Activated CD8-positive, alpha-beta memory T cell treated with anti-CD3 and anti-CD28 coated beads, Interleukin-2, amount 10 ng/mL, durations not matched to agents 7 days and 5 days (primary cell): ENCODE results near the gene EXPH5. TPM values are rescaled to one million over a fixed set of nuclear protein-coding genes. Genes with fewer than 3 reads are reported as not detected.

Experiments used
- ATAC-seq: fragments of 150-1000 bp; cut with Tn5 transposase; one replicate; pipeline ENCODE4 v1.10.0; 2021; ENCODE audit warnings: moderate library complexity
- CTCF ChIA-PET: fragments of 350-600 bp; sonication (Branson Sonifier 250); formaldehyde crosslinking; loops from one replicate; lab custom pipeline; 2021; ENCODE audit warnings: antibody characterized with exemption; lab: Charles Lee
- DNase-seq: peaks from one replicate; pipeline ENCODE4 v3.0.0-alpha.2; 2020
- H3K27ac Mint-ChIP-seq: one replicate; pipeline ENCODE4 v1.8.0; 2021; ENCODE audit warnings: mild to moderate bottlenecking, mixed read lengths
- H3K27me3 Mint-ChIP-seq: one replicate; pipeline ENCODE4 v1.8.0; 2021; ENCODE audit warnings: mixed read lengths
- H3K36me3 Mint-ChIP-seq: one replicate; pipeline ENCODE4 v1.8.0; 2021; ENCODE audit warnings: mild to moderate bottlenecking, mixed read lengths
- H3K4me1 Mint-ChIP-seq: one replicate; pipeline ENCODE4 v1.8.0; 2021; ENCODE audit warnings: mixed read lengths
- H3K4me3 Mint-ChIP-seq: one replicate; pipeline ENCODE4 v1.8.0; 2021; ENCODE audit warnings: mild to moderate bottlenecking, moderate library complexity, mixed read lengths
- H3K9me3 Mint-ChIP-seq: one replicate; pipeline ENCODE4 v1.8.0; 2022; ENCODE audit warnings: low read depth, mixed read lengths
- total RNA-seq, 2 experiments: library from RNA; stranded (reverse); gene quantifications; one replicate each; pipeline ENCODE4 v1.2.3, GENCODE V29; 2021

EXPH5 gene
- total RNA-seq, 2 experiments from 2014 or later, result 0.96 to 1.1 TPM

- ATAC-seq (no peak), DNase-seq (no peak)
- H3K36me3 Mint-ChIP-seq, result peaks cover 60% of the 10 kb centered on the region
- CTCF ChIA-PET, result interaction anchor here (1.0 kb wide), 1 partner anchor 162 kb away, joined by 3 read pairs; no protein-coding TSS in a partner anchor
- no peak overlapping the region for H3K4me3 Mint-ChIP-seq
- no peaks in the 10 kb centered on the region for H3K9me3 Mint-ChIP-seq
- peaks cover 1% of the 10 kb centered on the region for H3K4me1 Mint-ChIP-seq
- no peak overlapping the region for H3K27ac Mint-ChIP-seq
- H3K27me3 Mint-ChIP-seq, result no peaks in the 10 kb centered on the region
Observed at GRCh38 chr11:108486828-108487227, 106.7 kb downstream of the EXPH5 start.

DNA sequence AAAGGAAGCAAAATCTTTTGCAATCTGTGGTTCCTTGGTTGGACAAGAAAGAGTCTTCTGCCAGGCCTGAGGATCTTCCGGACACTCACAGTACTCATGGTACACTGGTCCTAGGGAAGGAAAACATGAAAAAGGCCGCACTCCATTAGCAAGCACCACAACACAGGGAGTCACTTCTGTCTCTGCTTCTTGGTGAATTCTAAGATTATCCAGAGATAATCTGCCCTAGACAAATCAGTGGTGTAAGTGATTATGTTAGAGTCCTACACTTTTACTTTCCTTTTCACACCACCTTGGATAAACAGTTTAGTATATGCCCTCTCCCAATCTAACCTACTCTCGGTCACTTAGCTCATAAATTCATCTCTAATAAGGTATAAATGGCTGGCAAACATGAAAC lies 107.2 kb downstream of the EXPH5 start:
- H3K27me3 Mint-ChIP-seq, result no peaks in the 10 kb centered on the region
- no peak overlapping the region for H3K4me3 Mint-ChIP-seq
- no peak overlapping the region for H3K27ac Mint-ChIP-seq
- no peaks in the 10 kb centered on the region for H3K4me1 Mint-ChIP-seq
- H3K36me3 Mint-ChIP-seq, result peaks cover 64% of the 10 kb centered on the region
- H3K9me3 Mint-ChIP-seq, result no peaks in the 10 kb centered on the region
- CTCF ChIA-PET, result interaction anchor here (0.6 to 1.0 kb wide), 2 partner anchors 162 to 354 kb away, joined by 3 to 4 read pairs; no protein-coding TSS in a partner anchor
- DNase-seq, result no peak
- ATAC-seq, result no peak

- DNase-seq, result no peak
- no peak overlapping the region for H3K4me3 Mint-ChIP-seq
- H3K27me3 Mint-ChIP-seq, result no peaks in the 10 kb centered on the region
- H3K9me3 Mint-ChIP-seq, result no peaks in the 10 kb centered on the region
- CTCF ChIA-PET, result no interaction called here
- ATAC-seq, result no peak
- no peaks in the 10 kb centered on the region for H3K4me1 Mint-ChIP-seq
- no peak overlapping the region for H3K27ac Mint-ChIP-seq
- peaks cover 49% of the 10 kb centered on the region for H3K36me3 Mint-ChIP-seq
Observed at GRCh38 chr11:108483163-108483562, 110.4 kb downstream of the EXPH5 start.

- Mint-ChIP-seq H3K27ac (no peak overlapping the region), H3K36me3 (peaks cover 30% of the 10 kb centered on the region), H3K9me3 (no peaks in the 10 kb centered on the region), H3K4me1 (no peaks in the 10 kb centered on the region), H3K27me3 (no peaks in the 10 kb centered on the region), H3K4me3 (no peak overlapping the region)
- ATAC-seq, result no peak
- no peak for DNase-seq
- CTCF ChIA-PET, result no interaction called here
Observed at GRCh38 chr11:108474664-108475463, 118.7 kb downstream of the EXPH5 start.

DNA sequence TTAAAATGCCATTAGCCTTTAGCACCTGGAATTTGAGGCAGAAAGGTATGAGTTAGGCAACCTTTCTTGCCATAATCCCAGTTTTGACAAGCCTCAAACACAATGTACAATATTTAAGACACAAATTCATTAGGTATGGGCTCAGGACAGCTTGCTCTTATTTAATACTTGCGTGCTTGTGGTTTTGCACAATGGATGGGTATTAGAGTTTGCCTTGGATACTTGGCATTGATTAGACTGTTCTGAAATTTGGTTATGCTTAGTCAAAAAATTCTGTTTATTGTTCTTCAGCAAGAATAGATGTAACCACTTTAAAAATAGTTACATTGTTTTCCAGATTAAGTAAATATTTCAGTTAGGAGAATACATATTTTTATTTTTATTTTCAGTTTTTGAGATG lies 120.9 kb downstream of the EXPH5 start:
- Mint-ChIP-seq H3K4me1 (peaks cover 4% of the 10 kb centered on the region), H3K27me3 (no peaks in the 10 kb centered on the region), H3K27ac (no peak overlapping the region), H3K36me3 (peaks cover 26% of the 10 kb centered on the region), H3K4me3 (no peak overlapping the region), H3K9me3 (no peaks in the 10 kb centered on the region)
- ATAC-seq, result no peak
- DNase-seq, result no peak
- CTCF ChIA-PET, result no interaction called here

DNA sequence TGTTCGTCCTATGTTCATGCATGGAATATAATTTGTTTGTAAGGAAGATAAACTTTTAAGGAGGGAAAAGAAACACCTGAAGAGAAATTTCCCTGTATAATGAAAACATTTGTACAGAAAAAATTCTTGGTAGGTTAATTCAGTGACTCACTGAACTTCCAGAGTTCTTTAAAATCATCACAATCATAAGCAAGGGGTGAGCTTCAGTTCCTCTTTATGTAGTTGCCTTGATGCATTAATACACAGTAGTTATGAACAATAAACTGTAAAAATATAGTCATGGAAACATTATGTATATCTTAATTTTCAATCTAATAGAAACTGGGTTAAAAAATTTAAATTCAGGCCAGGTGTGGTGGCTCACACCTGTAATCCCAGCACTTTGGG lies 125.1 kb downstream of the EXPH5 start:
- no peaks in the 10 kb centered on the region for H3K27me3 Mint-ChIP-seq
- no peak for DNase-seq
- H3K9me3 Mint-ChIP-seq, result no peaks in the 10 kb centered on the region
- no peak for ATAC-seq
- peak overlapping the region; percentile 76 for H3K27ac Mint-ChIP-seq
- H3K4me3 Mint-ChIP-seq, result no peak overlapping the region
- peaks cover 16% of the 10 kb centered on the region for H3K4me1 Mint-ChIP-seq
- CTCF ChIA-PET, result no interaction called here
- H3K36me3 Mint-ChIP-seq, result peaks cover 2% of the 10 kb centered on the region

DNA sequence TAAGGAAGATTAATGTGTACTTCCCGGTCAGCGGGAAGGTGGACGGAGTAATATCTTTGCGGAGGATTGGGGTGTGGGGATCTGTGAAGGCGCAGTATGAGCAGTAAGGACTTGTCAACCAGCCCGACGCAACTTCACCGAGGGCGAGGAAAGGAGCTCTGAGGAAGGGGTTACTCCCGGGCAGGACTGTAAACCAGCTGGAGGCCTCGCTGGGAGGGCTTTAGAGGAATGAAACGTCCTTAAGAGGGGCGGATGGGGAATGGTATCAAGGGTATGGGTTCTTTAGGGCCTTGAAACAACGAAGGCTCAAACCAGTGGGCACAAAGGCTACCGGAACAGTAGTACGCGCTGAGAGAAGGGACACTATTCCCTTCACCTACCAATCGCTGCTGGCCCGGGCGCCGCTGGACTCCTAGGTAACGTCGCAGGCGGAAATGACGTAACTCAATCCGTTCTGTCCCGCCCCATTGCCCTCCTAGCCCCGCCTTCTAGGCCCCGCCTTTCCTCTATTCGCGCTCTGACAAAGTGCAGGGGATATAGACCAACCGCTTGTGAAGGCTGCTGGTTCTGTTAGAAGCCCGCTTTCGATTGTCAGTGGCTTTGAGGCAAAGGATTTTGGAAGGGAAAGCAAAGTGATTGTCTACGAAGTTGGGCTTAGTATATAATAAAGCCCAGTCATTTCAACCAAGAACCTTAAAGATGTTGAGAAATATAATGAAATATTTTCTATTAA lies 126.3 kb downstream of the EXPH5 start, which contains the start of gene C11orf65:
C11orf65 (minus strand) TSS at position 439 of the 733 bp plus-strand sequence. CDS start 5,970 bp downstream, outside the sequence.
- DNase-seq (peak; percentile 97), ATAC-seq (peak; percentile 99)
- CTCF ChIA-PET, result interaction anchor here (1.3 kb wide), 1 partner anchor 27 kb away, joined by 3 read pairs; no protein-coding TSS in a partner anchor
- H3K36me3 Mint-ChIP-seq, result no peaks in the 10 kb centered on the region
- no peaks in the 10 kb centered on the region for H3K9me3 Mint-ChIP-seq
- H3K27ac Mint-ChIP-seq, result peak within 1 kb of the TSS; percentile 97
- peaks cover 16% of the 10 kb centered on the region for H3K4me1 Mint-ChIP-seq
- peak within 1 kb of the TSS; percentile 94 for H3K4me3 Mint-ChIP-seq
- H3K27me3 Mint-ChIP-seq, result no peaks in the 10 kb centered on the region

GRCh38 chr11:108466405-108466804 lies 127.2 kb downstream of the EXPH5 start:
- Mint-ChIP-seq H3K9me3 (no peaks in the 10 kb centered on the region), H3K36me3 (no peaks in the 10 kb centered on the region), H3K4me1 (peaks cover 16% of the 10 kb centered on the region), H3K27ac (peak overlapping the region; percentile 97), H3K27me3 (no peaks in the 10 kb centered on the region), H3K4me3 (peak overlapping the region; percentile 94)
- CTCF ChIA-PET, result interaction anchor here (1.3 kb wide), 1 partner anchor 28 kb away, joined by 3 read pairs; no protein-coding TSS in a partner anchor
- DNase-seq (no peak), ATAC-seq (no peak)

Other genes starting within 250 kb of the EXPH5 start
- under 1 TPM in 1 of 2 experiments, not detected in 1; 0.61 TPM for gene C11orf65, start 126.2 kb downstream of the EXPH5 start, total RNA-seq
- gene POGLUT3, start 95.4 kb downstream of the EXPH5 start, total RNA-seq, result 10 to 100 TPM; 27.5 to 32.6 TPM
- 10 to 100 TPM; 32.5 to 42.6 TPM for gene DDX10, start 71.3 kb upstream of the EXPH5 start, total RNA-seq